Measurements from ENCODE around the gene TFB2M. TPM values are rescaled to one million over a fixed set of nuclear protein-coding genes. Genes with fewer than 3 reads are reported as not detected.

The TFB2M gene
- total and polyA plus RNA-seq, 2 of the 13 experiments (the other 11 are each of a cell fraction or from before 2014, with no cell fraction given) = 15.7 to 31.4 TPM

DNA sequence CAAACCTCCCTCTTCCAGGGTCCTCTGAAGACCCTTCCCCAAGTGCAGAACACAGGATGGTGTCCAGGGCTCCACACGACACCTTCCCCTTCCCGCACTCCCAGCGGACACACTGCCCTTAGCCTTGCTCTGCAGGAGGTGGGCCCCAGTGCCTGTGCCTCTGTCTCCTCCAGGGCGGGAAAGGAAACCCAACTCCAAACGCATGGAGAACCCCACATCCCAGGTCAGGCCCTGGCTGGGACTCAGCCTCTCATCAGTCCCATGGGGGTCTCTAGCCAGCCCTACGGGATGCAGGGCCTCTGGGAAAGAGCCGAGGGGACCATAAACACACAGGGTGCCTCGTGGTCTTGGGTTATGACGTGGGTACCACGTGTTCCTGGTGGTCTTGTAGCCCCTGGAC is 53.4 kb downstream of the TFB2M start:
- DNase-seq (ENCODE audit: low spot score) (no peak), ATAC-seq (peak; percentile 2; the same call in 1 of the 3 replicates), FAIRE-seq (no peak)
- in situ Hi-C loops (cut with HindIII; ENCODE audit: extremely low pct_ligation_motif_present, low pct_unique_long_range_greater_than_20kb) = no loop called here
- H3K27ac ChIP-seq (ENCODE audit: extremely low read length, insufficient read depth, low read length) = no peak overlapping the region
- H4K20me1 ChIP-seq (ENCODE audit: insufficient read depth, low read length) = no peaks in the 10 kb centered on the region
- peaks cover 23% of the 10 kb centered on the region for H3K9me3 ChIP-seq (ENCODE audit: low read length)
- intact Hi-C loops (cut with micrococcal nuclease; ENCODE audit: unreplicated experiment) = no loop called here
- H3K79me2 ChIP-seq (ENCODE audit: insufficient read depth, low read length) = no peaks in the 10 kb centered on the region
- BruUV-seq (replicated peaks) = no TSS peak
- H2AFZ ChIP-seq (ENCODE audit: low read length) = no peak overlapping the region
- no peaks in the 10 kb centered on the region for H3K36me3 ChIP-seq (replicated peaks in 1 of 2; ENCODE audit: control insufficient read depth in 1 of 2, insufficient read depth in 2 of 2, low read length in 2 of 2)
- no peak overlapping the region for H3K9ac ChIP-seq (ENCODE audit: insufficient read depth, low read depth, low read length)
- ChIA-PET POLR2A (interaction anchor here (1.7 kb wide), 1 partner anchor 14 kb away, joined by 5 read pairs; no protein-coding TSS in a partner anchor), CTCF (ENCODE audit: low intra/inter-chr PET ratio, low total read pairs) (no interaction called here)
- peaks cover 0 to 1% of the 10 kb centered on the region in 2 experiments; a peak in 2 of 5 replicates for H3K27me3 ChIP-seq (ENCODE audit: control insufficient read depth in 1 of 2, insufficient read depth in 2 of 2, low read length in 2 of 2)
- peak overlapping the region; percentile 87; the same call in 1 of the 2 replicates for H3K4me2 ChIP-seq (ENCODE audit: low read depth, low read length)
- H3K4me3 ChIP-seq (replicated peaks in 1 of 3; ENCODE audit: insufficient read depth in 1 of 3, low read depth in 2 of 3, low read length in 3 of 3) = no peak overlapping the region
- WGBS (ENCODE audit: low lambda C conversion rate) = 63% methylated on average over 2 of the region's 10 CpGs
- peaks cover 46% of the 10 kb centered on the region for H3K4me1 ChIP-seq (ENCODE audit: insufficient read depth, low read length)
- TF ChIP-seq, protein P1, sequence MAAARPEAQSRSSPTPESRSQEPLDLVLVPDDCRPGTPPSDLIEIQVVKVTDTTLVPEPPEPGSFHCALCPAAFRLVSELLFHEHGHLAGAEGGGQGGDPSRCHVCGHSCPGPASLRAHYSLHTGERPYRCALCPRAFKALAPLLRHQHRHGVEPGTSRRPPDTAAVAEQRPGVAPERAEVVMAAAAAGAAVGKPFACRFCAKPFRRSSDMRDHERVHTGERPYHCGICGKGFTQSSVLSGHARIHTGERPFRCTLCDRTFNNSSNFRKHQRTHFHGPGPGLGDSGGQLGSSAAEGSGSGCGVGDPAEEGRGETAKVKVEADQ (CRISPR knock-in tag; IDR thresholded peaks at IDR 0.05; ENCODE audit: borderline replicate concordance) = no peak
- no peak for TF ChIP-seq DRAP1 (CRISPR knock-in tag; IDR thresholded peaks at IDR 0.05)
- no peak for TF ChIP-seq ZNF337 (CRISPR knock-in tag; IDR thresholded peaks at IDR 0.05; ENCODE audit: borderline replicate concordance, low read depth)
- TF ChIP-seq, protein P2, sequence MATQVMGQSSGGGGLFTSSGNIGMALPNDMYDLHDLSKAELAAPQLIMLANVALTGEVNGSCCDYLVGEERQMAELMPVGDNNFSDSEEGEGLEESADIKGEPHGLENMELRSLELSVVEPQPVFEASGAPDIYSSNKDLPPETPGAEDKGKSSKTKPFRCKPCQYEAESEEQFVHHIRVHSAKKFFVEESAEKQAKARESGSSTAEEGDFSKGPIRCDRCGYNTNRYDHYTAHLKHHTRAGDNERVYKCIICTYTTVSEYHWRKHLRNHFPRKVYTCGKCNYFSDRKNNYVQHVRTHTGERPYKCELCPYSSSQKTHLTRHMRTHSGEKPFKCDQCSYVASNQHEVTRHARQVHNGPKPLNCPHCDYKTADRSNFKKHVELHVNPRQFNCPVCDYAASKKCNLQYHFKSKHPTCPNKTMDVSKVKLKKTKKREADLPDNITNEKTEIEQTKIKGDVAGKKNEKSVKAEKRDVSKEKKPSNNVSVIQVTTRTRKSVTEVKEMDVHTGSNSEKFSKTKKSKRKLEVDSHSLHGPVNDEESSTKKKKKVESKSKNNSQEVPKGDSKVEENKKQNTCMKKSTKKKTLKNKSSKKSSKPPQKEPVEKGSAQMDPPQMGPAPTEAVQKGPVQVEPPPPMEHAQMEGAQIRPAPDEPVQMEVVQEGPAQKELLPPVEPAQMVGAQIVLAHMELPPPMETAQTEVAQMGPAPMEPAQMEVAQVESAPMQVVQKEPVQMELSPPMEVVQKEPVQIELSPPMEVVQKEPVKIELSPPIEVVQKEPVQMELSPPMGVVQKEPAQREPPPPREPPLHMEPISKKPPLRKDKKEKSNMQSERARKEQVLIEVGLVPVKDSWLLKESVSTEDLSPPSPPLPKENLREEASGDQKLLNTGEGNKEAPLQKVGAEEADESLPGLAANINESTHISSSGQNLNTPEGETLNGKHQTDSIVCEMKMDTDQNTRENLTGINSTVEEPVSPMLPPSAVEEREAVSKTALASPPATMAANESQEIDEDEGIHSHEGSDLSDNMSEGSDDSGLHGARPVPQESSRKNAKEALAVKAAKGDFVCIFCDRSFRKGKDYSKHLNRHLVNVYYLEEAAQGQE (IDR thresholded peaks at IDR 0.05; ENCODE audit: borderline replicate concordance in 1 of 2, low read depth in 1 of 2, low read length in 2 of 2) = no peak
- no peak for TF ChIP-seq NBN (conservative IDR thresholded peaks at IDR 0.05)
- no peak for TF ChIP-seq HOXA5 (CRISPR knock-in tag; IDR thresholded peaks at IDR 0.05)
- no peak for TF ChIP-seq PCBP1 (IDR thresholded peaks at IDR 0.05; ENCODE audit: borderline replicate concordance, low read depth, low read length)
- no peak for TF ChIP-seq NAIF1 (CRISPR knock-in tag; IDR thresholded peaks at IDR 0.05; ENCODE audit: borderline replicate concordance)
- TF ChIP-seq, protein P3, sequence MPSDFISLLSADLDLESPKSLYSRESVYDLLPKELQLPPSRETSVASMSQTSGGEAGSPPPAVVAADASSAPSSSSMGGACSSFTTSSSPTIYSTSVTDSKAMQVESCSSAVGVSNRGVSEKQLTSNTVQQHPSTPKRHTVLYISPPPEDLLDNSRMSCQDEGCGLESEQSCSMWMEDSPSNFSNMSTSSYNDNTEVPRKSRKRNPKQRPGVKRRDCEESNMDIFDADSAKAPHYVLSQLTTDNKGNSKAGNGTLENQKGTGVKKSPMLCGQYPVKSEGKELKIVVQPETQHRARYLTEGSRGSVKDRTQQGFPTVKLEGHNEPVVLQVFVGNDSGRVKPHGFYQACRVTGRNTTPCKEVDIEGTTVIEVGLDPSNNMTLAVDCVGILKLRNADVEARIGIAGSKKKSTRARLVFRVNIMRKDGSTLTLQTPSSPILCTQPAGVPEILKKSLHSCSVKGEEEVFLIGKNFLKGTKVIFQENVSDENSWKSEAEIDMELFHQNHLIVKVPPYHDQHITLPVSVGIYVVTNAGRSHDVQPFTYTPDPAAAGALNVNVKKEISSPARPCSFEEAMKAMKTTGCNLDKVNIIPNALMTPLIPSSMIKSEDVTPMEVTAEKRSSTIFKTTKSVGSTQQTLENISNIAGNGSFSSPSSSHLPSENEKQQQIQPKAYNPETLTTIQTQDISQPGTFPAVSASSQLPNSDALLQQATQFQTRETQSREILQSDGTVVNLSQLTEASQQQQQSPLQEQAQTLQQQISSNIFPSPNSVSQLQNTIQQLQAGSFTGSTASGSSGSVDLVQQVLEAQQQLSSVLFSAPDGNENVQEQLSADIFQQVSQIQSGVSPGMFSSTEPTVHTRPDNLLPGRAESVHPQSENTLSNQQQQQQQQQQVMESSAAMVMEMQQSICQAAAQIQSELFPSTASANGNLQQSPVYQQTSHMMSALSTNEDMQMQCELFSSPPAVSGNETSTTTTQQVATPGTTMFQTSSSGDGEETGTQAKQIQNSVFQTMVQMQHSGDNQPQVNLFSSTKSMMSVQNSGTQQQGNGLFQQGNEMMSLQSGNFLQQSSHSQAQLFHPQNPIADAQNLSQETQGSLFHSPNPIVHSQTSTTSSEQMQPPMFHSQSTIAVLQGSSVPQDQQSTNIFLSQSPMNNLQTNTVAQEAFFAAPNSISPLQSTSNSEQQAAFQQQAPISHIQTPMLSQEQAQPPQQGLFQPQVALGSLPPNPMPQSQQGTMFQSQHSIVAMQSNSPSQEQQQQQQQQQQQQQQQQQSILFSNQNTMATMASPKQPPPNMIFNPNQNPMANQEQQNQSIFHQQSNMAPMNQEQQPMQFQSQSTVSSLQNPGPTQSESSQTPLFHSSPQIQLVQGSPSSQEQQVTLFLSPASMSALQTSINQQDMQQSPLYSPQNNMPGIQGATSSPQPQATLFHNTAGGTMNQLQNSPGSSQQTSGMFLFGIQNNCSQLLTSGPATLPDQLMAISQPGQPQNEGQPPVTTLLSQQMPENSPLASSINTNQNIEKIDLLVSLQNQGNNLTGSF (CRISPR knock-in tag; IDR thresholded peaks at IDR 0.05) = no peak
- TF ChIP-seq, protein P4, sequence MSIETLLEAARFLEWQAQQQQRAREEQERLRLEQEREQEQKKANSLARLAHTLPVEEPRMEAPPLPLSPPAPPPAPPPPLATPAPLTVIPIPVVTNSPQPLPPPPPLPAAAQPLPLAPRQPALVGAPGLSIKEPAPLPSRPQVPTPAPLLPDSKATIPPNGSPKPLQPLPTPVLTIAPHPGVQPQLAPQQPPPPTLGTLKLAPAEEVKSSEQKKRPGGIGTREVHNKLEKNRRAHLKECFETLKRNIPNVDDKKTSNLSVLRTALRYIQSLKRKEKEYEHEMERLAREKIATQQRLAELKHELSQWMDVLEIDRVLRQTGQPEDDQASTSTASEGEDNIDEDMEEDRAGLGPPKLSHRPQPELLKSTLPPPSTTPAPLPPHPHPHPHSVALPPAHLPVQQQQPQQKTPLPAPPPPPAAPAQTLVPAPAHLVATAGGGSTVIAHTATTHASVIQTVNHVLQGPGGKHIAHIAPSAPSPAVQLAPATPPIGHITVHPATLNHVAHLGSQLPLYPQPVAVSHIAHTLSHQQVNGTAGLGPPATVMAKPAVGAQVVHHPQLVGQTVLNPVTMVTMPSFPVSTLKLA (IDR thresholded peaks at IDR 0.05) = peak; percentile 61
- TF ChIP-seq, protein P5, sequence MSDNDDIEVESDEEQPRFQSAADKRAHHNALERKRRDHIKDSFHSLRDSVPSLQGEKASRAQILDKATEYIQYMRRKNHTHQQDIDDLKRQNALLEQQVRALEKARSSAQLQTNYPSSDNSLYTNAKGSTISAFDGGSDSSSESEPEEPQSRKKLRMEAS (IDR thresholded peaks at IDR 0.05) = 0 out of 2 replicates have a peak, but pooled peaks have one; percentile 12
- TF ChIP-seq RXRA (CRISPR knock-in tag; IDR thresholded peaks at IDR 0.05) = no peak
